Islet precursor cell (in vitro differentiated cells): ENCODE measurements around the gene PKP1.

ENCODE experiments used
- DNase-seq: peaks from one replicate; pipeline ENCODE4 v3.0.0-alpha.2; 2018

PKP1 gene

DNA sequence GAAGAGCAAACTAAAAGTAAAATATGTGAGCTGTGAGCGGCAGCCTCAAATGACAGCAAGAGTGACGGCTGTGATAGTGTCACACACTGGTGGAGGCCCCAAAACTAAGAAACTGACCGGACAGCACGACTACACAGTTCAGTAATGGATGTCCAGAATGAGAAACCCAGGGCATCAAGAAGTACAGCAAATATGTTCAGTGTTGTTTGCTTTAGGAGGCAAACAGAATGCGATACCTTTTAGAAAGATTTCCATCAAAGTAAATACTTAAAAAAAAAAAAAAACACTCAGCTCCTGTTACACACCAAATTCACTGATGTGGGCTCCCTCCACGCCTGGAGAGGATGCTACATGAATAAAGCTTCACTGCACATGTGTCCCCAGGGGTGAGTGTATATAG lies 1.1 kb upstream of the PKP1 start:
- no peak for DNase-seq

DNA sequence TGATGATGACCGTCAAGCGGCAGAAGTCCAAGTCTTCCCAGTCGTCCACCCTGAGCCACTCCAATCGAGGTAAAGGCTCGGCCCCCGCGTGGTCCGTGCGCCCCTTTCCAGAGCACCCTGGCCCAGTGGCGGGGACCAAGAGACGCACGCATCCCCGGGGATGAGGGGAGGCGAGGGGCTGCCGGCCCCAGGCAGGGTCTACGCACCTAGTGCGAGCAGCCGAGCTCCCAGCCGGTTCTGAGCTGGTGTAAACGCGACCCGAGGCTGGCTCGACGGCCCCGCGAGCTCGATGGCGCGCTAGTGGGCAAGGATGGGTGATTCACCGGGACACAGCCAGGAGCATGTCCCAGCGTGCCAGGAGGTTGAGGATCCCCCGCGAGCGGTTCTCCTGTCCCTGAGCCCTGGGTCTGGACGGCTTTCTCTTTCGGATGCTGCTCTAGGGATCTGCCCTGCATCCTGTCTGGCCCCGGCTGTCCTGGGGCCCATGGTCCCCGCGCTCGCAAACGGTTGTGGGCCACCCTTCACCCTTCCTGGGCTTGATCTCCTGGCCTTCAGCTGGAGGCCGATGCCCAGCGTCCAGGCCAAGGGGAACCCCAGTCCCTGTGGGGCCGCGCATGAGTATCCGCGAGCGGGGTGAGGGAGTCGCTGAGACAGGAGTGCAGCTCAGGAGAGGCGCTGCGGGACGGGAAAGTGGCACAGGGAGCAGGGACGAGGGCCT lies 689 bp downstream of the PKP1 start:
- no peak for DNase-seq

DNA sequence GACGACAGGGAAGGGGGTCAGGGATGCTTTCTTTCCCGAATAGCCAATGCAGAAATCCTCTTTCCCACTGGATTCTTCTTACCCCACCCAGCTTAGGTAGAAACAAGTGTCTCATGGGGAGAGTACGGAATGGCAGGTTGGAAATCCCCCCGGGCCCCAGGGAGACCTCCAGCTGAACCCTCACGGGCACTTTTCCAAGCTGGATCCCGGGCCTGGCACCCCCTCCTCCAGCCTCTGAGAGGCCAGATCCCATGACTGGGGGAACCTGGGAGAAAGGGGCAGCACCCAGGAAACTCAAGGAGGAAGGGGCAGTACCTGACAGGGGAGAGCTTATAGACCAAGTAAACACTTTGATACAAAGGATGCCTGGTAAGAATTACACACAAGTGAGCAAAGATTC lies 1.3 kb downstream of the PKP1 start:
- DNase-seq: no peak

DNA sequence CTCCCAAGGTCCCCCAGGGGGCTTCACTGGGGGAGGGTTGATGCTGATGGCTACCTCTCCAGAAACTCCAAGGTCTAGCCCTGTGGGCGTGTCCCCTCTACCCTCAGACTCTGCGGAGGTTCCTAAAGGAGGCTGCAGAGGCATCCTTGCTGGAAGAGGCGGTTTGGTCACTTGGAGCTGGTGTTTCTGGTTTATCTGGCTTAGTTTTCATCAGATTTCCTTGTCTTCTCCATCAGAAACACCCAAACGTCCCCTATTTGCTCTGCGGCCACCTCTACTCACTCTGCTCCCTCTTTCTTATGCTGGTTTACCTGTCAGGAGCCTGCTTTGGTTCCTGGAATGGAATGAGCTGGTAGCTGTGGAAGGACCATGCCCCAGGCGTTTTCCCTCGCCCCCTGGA lies 2.5 kb downstream of the PKP1 start:
- DNase-seq: no peak

DNA sequence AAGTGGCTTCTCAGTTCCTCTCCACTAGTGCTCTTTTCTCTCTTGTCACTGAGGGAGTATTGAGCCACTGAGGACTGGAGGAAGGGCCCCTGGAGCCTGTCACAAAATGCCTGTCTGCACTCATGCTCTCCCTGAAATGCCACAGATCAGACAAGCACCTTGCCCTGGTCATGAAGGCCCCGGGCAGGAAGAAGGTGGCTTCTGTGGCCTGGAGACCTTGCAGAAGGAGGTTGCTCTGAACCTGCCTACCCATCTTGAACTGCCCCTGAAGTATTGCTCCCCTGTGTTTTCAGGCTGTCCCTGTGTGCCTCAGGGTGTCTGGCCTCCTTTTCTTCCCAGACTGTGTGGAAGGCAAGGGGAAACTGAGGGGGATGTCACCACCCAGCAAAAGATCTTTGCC lies 3.1 kb downstream of the PKP1 start:
- no peak for DNase-seq

DNA sequence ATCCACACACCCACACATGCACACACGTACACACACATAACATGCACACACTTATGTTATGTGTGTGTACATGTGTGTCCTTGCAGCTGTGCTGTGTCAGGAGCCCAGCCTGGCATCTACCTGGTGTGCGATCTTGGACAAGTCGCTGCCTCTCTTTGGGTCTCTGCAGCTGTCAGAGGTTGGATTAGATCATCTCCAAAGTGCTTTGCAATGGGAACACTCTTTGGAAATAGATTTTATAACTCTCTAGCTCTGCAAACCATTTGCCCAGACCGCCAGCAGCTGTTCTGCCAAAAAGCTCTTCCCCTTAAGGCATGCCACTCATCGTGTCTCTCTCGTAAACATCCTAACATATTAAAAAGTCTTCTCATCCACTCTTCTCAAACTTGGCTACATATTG lies 4.7 kb downstream of the PKP1 start:
- no peak for DNase-seq

DNA sequence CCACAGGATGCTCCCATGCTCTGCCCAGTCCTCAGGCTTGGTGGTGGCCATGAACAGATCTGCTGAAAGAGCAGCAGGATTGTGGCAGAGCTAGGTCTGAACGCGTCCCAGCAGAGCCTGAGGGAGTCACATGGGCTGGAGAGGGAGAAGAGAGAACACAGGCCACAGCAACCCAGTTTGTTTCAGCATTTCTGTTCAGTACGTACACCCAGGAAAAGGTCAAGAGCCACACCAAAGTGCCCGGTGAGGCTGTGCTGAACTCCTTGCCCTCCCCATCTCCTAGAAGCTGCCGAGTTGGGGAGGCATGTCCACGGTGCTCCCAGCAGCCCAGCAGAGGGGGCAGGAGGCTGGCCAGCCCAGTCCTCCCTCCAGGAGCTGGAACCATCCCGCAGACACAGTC lies 5.5 kb downstream of the PKP1 start:
- no peak for DNase-seq

DNA sequence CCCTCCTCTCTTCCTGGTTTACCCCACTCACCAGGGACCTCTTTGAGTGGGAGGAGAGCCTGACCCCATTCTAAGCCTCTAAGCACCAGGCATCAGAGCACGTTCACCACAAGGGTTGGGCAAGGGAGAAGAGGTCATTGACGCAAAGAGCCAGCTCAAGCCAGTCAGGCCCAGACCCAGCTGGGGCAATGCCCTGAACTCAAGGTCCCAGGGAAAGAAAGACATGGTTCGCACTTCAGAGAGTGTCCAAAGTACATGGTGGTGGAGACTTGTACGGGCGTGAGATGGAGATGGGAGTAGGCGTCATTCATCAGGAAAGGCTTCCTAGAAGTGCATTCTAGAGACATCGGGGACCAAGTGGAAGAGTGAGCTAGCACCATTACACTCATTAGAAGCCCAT lies 7.2 kb downstream of the PKP1 start:
- no peak for DNase-seq

DNA sequence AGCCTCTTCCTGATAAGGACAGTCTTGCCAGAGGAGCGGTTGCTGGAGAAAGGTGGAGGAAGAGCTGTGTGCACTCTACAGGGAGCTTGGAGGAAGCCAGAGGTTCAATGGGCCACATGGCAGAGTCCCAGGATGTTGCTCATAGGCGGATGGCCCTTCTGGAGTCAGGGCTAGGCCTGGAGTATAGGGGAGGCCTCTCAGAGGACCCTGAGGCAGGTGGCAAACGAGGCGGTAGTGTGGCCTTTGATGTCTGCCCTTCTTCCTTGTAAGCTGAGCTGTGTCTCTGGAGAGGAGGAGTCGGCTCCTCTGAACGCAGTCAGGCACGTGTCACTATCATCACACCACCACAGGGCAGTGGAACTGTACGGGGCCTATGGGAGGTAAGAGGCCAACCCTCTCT lies 8.6 kb downstream of the PKP1 start:
- no peak for DNase-seq

DNA sequence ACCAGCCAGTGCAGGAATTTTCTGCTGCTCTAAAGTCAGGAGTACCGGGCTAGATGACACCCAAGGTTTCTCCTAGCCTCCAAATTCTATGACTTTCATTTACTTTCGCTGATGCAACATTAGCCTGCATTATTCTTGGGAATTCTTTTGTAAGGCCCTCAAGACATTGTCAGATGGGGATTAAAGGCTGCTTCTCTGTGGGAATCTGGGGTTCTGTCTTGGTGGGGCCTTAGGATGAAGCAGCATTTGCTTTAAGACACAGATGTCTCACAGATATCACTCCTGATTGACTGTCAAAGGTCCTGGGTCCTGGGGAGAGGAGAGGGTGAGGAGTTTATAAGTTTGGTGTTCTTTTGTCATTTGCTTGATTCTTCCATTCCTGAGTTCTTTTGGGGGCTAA lies 11.6 kb downstream of the PKP1 start:
- DNase-seq: no peak

DNA sequence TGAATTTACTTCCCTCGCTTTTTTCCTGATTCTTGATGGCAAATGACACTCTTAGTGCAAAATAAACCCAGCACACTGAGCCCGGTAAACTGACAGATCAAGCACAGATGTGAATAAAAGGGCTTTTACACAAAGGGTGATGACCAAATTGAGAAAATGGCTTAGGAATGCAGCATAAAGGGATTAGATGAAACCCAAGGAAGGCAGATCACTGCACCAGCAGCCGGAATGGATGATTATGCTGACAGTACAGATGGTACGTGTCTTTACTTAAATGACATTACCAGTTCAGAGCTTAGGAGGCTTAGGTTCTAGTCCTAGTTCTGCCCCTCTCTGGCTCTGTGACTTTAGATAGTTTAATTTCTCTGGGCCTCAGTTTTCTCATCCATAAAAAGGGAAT lies 12.0 kb downstream of the PKP1 start:
- DNase-seq: no peak

DNA sequence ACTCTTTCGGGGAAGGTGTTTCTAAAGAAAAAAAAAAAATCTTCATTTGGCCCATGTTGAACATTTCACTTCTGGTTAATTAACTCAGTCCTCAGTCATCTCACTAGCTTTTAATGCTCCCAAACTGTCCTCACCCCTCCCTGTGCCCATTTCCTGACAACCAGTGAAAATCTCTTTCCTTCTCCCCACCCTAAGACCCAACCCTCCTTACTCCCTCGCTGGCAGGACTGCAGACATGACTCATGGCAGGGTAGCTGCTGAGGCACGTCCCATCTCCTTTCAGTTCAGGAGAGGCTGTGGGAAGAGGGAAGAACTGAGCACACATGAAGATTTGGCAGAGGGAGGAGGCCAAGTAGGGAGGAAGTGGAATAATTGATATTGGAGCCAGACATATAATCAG lies 12.6 kb downstream of the PKP1 start:
- peak; percentile 81 for DNase-seq

DNA sequence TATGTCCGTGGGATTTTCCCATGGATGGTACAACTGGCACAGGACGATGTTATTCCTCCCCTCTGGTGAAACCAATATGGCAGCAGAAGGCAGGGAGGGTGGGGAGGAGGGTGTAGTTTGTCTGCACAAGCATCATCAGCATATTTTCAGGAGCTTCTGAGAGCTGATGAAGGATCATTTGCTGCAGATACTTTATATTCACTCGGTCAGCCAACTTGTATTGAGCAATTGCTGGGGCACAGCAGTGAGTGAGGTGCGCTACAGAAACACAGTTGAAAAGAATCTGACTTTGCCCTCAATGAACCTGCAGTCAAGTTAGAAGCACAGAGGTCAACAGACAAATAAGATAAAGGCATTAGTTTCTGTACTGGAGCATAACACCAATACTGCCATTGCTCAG lies 13.0 kb downstream of the PKP1 start:
- no peak for DNase-seq

DNA sequence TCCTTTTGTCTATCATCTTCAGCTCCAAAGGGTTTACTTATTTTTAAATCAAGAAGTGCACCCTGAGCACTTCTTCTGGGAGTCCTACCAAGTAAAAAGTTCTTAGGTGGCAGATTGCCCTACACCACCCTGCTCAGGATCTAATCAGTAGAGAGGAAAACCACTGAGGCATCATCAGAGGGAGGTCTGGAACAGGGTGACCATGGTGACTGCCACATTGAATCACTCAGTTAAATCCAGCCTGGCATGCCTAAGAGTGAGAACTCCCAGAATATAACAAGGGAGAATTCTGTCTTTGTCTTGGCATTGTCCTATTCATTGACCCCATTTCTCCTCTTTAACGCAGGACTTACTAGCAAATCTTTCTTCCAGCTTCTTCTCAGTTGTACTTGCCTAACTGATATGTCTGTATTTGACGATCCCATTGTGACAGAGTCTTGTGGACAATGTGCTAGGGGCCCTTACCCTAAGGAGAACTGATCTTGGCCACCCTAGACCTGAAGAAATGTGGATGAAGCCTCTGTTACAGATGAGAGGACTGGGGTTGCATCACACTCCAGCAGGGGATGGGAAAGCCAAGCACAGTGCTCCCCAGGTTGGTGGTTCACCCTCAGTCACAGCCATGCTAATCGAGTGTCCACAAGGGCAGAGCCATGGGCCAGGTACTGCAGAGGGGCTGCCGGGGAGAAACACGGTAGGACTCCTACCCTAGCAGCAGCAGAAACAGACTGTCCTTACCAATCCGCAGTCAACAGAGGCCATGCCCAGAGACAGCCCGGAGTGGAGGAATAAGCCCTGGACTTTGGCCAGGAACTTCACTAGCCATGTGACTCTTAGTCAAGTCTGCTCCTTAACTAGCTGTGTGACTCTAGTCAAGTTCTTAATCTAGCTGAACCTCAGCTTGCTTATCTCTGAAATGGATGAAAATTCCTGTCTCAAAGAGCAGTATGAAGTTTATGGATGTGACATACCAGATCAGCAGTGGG lies 15.4 kb downstream of the PKP1 start:
- no peak for DNase-seq

DNA sequence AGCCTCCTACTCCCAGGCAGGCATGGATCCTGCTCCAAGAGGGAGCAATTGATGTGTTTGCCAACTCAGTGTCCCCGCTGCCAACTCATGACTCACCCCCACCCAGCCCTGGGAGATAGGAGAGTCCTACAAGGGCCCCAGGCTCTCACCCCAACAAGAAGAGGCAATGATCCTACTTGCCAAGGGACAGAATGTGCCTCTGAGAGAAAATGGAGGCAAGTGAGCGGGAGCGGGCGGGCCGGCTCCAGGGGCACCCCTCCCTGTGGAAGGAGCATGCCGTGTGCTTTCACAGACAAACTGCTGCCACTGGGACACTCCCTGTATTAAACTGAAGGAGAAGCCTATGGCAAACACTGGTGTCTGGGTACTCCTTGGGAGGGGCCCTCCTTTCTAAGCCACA lies 16.7 kb downstream of the PKP1 start:
- no peak for DNase-seq

DNA sequence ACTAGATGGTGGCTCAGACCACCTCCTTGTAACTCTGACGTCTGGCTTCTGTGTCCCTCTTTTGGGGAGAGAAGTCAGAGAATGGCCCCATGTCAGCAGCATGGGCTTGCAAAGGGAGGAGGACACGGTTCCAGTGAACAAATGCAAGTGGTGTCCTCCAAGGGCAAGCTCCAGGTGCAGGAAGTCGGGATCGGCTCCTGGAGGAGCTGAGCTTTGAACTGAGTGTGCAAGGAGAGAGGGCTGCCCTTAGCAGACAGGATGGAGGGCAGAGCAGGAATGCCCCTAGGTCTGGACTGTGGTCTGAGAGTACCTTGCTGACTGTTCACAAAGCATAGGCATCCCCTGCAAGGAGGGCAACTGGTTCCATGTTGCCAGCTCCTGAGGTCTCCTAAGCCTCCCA lies 17.3 kb downstream of the PKP1 start:
- no peak for DNase-seq

DNA sequence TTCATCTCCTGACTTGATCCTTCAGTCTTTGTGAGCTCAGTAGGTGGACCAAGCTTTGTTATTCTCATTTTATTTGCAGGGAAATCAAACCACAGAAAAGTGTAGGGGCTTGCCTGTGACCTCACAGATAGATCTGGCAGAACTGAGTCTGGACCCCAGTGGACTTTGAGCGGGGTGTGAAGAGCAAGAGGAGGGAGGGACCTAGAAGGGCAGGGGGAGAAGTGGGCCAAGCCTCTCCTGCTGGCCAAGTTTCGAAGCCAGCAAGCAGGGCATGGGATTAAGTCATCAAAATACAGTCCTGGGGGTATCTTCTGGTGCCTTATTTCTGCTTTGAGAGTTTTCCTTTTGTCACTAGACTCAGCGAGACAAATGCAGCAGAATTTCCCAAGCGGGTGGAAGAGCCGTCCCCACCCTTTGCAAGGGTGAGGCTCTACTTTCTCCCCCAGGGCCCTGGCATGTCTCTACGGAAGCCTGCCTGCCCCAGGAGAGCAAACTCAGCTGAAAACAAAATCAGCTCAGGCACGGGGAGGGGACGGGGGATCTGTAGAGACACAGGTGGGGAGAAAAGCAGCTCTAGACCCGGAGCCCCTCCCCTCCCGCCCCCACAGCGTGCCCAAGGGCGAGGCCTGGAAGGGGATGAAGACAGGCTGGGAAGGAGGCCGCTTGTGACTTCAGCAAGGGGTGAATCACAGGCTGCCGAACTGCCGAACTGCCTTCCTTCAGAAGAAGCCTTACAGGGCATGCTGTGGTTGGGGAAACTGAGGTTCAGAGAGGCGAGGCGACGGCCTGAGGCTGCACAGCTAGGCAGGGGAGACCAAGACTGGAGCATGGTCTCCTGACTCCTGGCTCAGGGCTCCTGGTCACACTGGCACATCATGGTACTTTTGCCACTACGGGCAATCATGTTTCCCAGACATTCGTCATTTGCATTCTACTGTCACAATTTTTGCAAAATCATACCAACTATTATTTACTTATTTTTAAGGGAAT lies 19.2 kb downstream of the PKP1 start:
- DNase-seq: peak; percentile 77

DNA sequence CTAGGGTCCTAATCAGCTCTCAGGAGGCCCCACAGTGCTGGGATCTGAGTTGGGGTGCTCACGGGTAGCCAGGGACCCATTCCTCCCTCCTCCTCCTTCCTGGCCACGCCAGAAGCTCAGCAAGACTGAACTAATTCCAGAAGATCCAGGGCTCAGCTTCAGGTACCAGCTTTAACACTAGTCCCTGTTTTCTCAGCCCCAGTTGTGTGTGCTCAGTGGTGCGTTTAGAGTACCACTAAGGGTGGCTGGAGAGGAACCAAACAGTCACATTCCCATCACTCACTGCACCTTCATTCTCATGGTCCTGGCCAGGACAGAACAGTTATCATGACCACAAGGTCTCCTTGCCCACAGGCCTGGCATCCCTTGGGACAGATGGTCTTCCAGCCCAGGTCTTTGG lies 20.8 kb downstream of the PKP1 start:
- no peak for DNase-seq

DNA sequence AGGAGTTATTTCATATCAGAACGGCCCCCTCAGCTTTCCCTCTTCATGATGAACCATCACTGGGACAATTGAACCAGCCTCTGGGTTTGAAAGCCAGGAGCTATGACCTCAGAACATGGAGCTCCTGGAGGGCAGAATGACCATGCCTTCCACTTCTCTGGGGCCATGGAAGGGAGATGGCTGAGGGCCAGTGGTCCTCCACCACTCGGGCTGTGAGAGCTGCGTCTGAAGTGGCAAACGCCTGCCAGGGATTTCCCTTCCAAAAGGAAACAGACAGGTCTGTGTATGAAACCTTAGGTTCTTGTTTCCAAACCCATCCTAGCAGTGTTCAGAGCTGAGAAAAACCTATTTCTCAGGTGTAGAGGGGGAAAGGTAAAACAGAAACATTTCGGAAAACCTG lies 22.5 kb downstream of the PKP1 start:
- DNase-seq: no peak

DNA sequence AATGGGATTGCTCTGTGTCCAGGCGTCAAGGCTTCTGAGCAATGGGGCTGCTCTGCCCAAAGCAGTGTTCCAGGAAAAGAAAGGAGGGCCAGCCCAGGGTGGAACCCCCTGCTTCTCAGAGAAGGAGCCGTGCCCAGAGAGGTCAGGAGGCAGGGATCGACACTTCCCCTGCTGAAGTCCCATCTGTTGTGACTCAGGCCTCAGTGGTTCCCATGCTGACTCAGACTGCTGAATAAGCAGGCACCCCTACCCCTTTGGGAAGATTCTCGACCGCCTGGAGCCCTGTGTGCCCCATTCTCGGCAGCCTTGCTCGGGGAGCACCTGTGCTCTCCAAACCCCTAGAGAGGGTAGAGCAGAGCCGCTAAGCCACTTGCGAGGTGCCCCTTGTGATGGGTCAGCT lies 23.9 kb downstream of the PKP1 start:
- no peak for DNase-seq

DNA sequence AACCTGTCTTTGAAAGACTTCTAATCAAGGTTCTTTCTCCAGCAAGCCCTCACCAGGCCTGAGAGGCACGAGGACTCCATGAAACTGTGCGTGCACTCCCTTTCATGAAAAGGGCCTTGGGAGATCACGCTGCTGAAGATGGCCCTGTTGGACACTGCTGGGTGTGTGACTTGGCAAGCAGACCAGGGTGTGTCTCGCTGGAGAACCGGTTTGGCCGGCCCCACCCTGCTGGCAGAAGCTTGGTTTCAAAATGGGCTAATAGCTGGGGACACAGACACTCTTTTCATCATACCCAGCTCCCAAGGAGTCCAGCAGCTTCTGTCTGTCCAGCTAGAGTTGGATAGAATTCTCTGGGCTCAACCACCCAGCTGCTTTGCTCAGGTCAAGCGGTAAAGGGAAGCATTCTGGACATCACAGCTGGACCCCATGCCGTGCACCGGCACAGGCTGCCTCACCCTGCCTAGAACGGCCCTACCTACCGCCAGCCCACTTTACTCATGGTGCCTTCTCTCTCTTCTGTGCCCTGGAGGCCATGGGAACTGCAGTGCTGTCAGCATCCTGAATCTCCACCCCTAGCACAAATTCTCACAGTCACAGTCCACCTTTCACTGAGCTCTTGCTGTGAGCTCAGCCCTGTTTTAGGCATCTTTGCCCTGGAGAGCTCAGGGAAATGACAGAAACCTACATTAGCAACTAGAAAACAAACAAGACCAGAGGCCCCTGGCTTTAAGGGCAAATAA lies 24.6 kb downstream of the PKP1 start:
- DNase-seq: peak; percentile 76

DNA sequence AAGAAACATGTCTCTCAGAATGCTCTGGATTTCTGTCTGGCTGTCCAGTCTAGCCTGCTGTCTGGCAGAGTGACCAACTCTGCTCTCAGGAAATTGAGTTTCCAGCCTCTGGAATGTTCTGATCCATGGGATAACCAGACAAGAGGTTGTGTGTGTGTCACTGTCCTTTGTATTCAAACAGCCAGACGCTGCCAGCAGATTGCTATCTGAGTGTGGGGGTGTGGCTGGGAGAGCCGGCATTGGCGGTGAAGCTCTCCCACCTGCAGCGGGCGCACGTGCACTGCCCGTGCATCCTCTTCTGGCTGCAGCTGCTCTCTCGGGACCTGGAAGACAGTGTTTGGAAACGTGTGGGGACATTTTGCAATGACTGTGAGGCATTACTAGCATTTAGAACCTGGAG lies 26.1 kb downstream of the PKP1 start:
- DNase-seq: peak; percentile 99
